H1 (cell line): Measurements from ENCODE around the gene KCTD12. TPM values are rescaled to one million over a fixed set of nuclear protein-coding genes. Genes with fewer than 3 reads are reported as not detected.

ENCODE experiments used
- CTCF ChIA-PET: fragments of 300-600 bp; sonication (Branson Sonifier 250); formaldehyde crosslinking; loops from one replicate; lab custom pipeline; 2021; ENCODE audit not compliant: partially characterized antibody; lab: Charles Lee
- POLR2A ChIA-PET: fragments of 300-600 bp; sonication (Branson Sonifier 250); formaldehyde crosslinking; loops from one replicate; lab custom pipeline; 2021; ENCODE audit warnings: inconsistent platforms; ENCODE audit not compliant: partially characterized antibody; lab: Charles Lee
- DNase-seq, 2 experiments: peaks; one replicate each; pipeline versions ENCODE4 v3.0.0 to v3.0.0-alpha.2; 2010 to 2022; ENCODE audit warnings: low spot score in 2 of 2, low read depth in 1 of 2, mixed read lengths in 1 of 2
- FAIRE-seq: peaks from 2 replicates; lab custom pipeline; 2011; peaks lifted over from hg19 to GRCh38; lab: Jason Lieb, UNC
- H2AFZ ChIP-seq: 2 replicates; pipeline ENCODE4 v1.8.1; 2012; ENCODE audit warnings: low read length, inconsistent platforms
- H2AK5ac ChIP-seq: 2 replicates; pipeline ENCODE4 v1.6.1; 2013; ENCODE audit warnings: low read depth, low read length
- H2BK120ac ChIP-seq: replicated peaks from 2 replicates; pipeline ENCODE3; 2013; ENCODE audit warnings: low read depth, low read length, inconsistent platforms
- H2BK12ac ChIP-seq: 2 replicates; pipeline ENCODE4 v1.6.1; 2013; ENCODE audit warnings: low read depth, low read length
- H2BK15ac ChIP-seq: 2 replicates; pipeline ENCODE4 v1.6.1; 2013; ENCODE audit warnings: low read length
- H2BK20ac ChIP-seq: 2 replicates; pipeline ENCODE4 v1.6.1; 2013; ENCODE audit warnings: low read length
- H2BK5ac ChIP-seq: 2 replicates; pipeline ENCODE4 v1.6.1; 2013; ENCODE audit warnings: low read depth, low read length
- H3K14ac ChIP-seq: 2 replicates; pipeline ENCODE4 v1.6.1; 2013; ENCODE audit warnings: inconsistent platforms; ENCODE audit not compliant: insufficient read length
- H3K18ac ChIP-seq: 2 replicates; pipeline ENCODE4 v1.6.1; 2013; ENCODE audit warnings: low read length; ENCODE audit errors: extremely low read depth
- H3K23ac ChIP-seq: 2 replicates; pipeline ENCODE4 v1.6.1; 2013; ENCODE audit warnings: inconsistent platforms; ENCODE audit not compliant: insufficient read length
- H3K23me2 ChIP-seq: 2 replicates; pipeline ENCODE4 v1.6.1; 2013; ENCODE audit warnings: low read depth, low read length
- H3K27ac ChIP-seq: 2 replicates; pipeline ENCODE4 v1.6.1; 2011; ENCODE audit warnings: low read depth, low read length, inconsistent platforms
- H3K27me3 ChIP-seq, 4 experiments: replicated peaks in 1 of 4; 1 replicate in 1 of 4; 2 replicates in 3 of 4; pipeline versions ENCODE4 v1.6.1 to v1.8.1; 2011 to 2013; ENCODE audit warnings: low read length in 3 of 4, mild to moderate bottlenecking in 3 of 4, inconsistent platforms in 2 of 4, mixed read lengths in 2 of 4, moderate library complexity in 1 of 4; ENCODE audit not compliant: control insufficient read depth in 3 of 4, insufficient read depth in 3 of 4; ENCODE audit errors: extremely low read depth in 1 of 4
- H3K36me3 ChIP-seq, 4 experiments: 2 replicates each; pipeline versions ENCODE4 v1.6.1 to v1.8.1; 2011 to 2013; ENCODE audit warnings: mild to moderate bottlenecking in 4 of 4, low read length in 3 of 4, moderate library complexity in 2 of 4, control low read depth in 1 of 4, inconsistent platforms in 1 of 4; ENCODE audit not compliant: insufficient read depth in 4 of 4, control insufficient read depth in 2 of 4
- H3K4ac ChIP-seq: replicated peaks from 2 replicates; pipeline ENCODE3; 2013; ENCODE audit warnings: low read length, low read depth, mixed read lengths, inconsistent platforms; ENCODE audit not compliant: insufficient read length
- H3K4me1 ChIP-seq, 4 experiments: replicated peaks in 1 of 4; 1 replicate in 1 of 4; 2 replicates in 3 of 4; pipeline versions ENCODE4 v1.6.1 to v1.8.1; 2011 to 2013; ENCODE audit warnings: low read length in 3 of 4, inconsistent platforms in 2 of 4, mixed read lengths in 1 of 4; ENCODE audit not compliant: insufficient read depth in 4 of 4, control insufficient read depth in 3 of 4
- H3K4me2 ChIP-seq, 2 experiments: 2 replicates each; pipeline versions ENCODE4 v1.6.1 to v1.8.1; 2011 to 2013; ENCODE audit warnings: low read depth in 2 of 2, low read length in 2 of 2, control low read depth in 1 of 2, inconsistent platforms in 1 of 2, mild to moderate bottlenecking in 1 of 2; ENCODE audit not compliant: insufficient read depth in 1 of 2
- H3K4me3 ChIP-seq, 4 experiments: fragments of 200-600, 300-600 bp in 1 of 4; sonication (generic), shearing (Covaris generic), sonication (Bioruptor Twin) in 1 of 4; 2 replicates each; pipeline versions ENCODE4 v1.5.1 to v1.8.1; 2011 to 2016; ENCODE audit warnings: low read length in 4 of 4, low read depth in 3 of 4, control low read depth in 2 of 4, inconsistent platforms in 2 of 4, mild to moderate bottlenecking in 2 of 4, mixed read lengths in 1 of 4, moderate library complexity in 1 of 4; ENCODE audit not compliant: insufficient read depth in 2 of 4; ENCODE audit errors: extremely low read depth in 1 of 4
- H3K56ac ChIP-seq: replicated peaks from 2 replicates; pipeline ENCODE3; 2013; ENCODE audit warnings: low read depth, mild to moderate bottlenecking, mixed read lengths, low read length, inconsistent platforms; ENCODE audit not compliant: insufficient read length
- H3K79me1 ChIP-seq: 2 replicates; pipeline ENCODE4 v1.6.1; 2013; ENCODE audit warnings: low read depth, low read length, control low read depth
- H3K79me2 ChIP-seq, 2 experiments: 2 replicates each; pipeline versions ENCODE4 v1.6.1 to v1.8.1; 2012 to 2013; ENCODE audit warnings: low read length in 2 of 2, mild to moderate bottlenecking in 2 of 2, inconsistent platforms in 1 of 2; ENCODE audit not compliant: insufficient read depth in 2 of 2, control insufficient read depth in 1 of 2
- H3K9ac ChIP-seq, 4 experiments: replicated peaks in 1 of 4; 1 replicate in 1 of 4; 2 replicates in 3 of 4; pipeline versions ENCODE4 v1.6.1 to v1.8.1; 2011 to 2013; ENCODE audit warnings: low read depth in 3 of 4, low read length in 3 of 4, control low read depth in 2 of 4, mild to moderate bottlenecking in 2 of 4, moderate library complexity in 2 of 4, inconsistent platforms in 1 of 4; ENCODE audit errors: extremely low read depth in 1 of 4
- H3K9me3 ChIP-seq, 2 experiments: 2 replicates each; pipeline versions ENCODE4 v1.6.1 to v1.8.1; 2012 to 2013; ENCODE audit warnings: mild to moderate bottlenecking in 2 of 2, moderate library complexity in 2 of 2, control low read depth in 1 of 2, inconsistent platforms in 1 of 2, low read depth in 1 of 2, low read length in 1 of 2, mixed read lengths in 1 of 2; ENCODE audit not compliant: insufficient read depth in 2 of 2
- H4K20me1 ChIP-seq, 2 experiments: replicated peaks in 1 of 2; 2 replicates each; pipeline versions ENCODE3 to v1.8.1; 2011 to 2013; ENCODE audit warnings: inconsistent platforms in 2 of 2, low read length in 2 of 2, mild to moderate bottlenecking in 1 of 2; ENCODE audit not compliant: insufficient read depth in 2 of 2, control insufficient read depth in 1 of 2
- H4K5ac ChIP-seq: 2 replicates; pipeline ENCODE4 v1.6.1; 2013; ENCODE audit warnings: low read length, low read depth, mixed read lengths, inconsistent platforms; ENCODE audit not compliant: insufficient read length
- H4K8ac ChIP-seq: 2 replicates; pipeline ENCODE4 v1.8.0; 2013; ENCODE audit warnings: mild to moderate bottlenecking, moderate library complexity, low read length, inconsistent platforms; ENCODE audit not compliant: insufficient read depth; ENCODE audit errors: extremely low read depth
- H4K91ac ChIP-seq: replicated peaks from 2 replicates; pipeline ENCODE3; 2013; ENCODE audit warnings: low read length, mixed read lengths, inconsistent platforms; ENCODE audit not compliant: insufficient read length
- CBX5 ChIP-seq: fragments of 300-800, 300-1000 bp; sonication (generic); IDR thresholded peaks from 2 replicates; pipeline ENCODE4 v1.7.1; 2016; ENCODE audit warnings: antibody characterized with exemption, low read length, low read depth
- CEBPB ChIP-seq: IDR thresholded peaks from 2 replicates; pipeline ENCODE4 v1.6.1; 2012; ENCODE audit warnings: low read depth, low read length
- CHD2 ChIP-seq: IDR thresholded peaks from 2 replicates; pipeline ENCODE4 v1.6.1; 2012; ENCODE audit warnings: low read length, improper control_type of control experiment
- HDAC2 ChIP-seq, 2 experiments: fragments of 300-600 bp in 1 of 2; sonication (generic) in 1 of 2; IDR thresholded peaks; 2 replicates each; pipeline ENCODE4 v1.6.1; 2011 to 2012; ENCODE audit warnings: low read depth in 2 of 2, low read length in 2 of 2, mild to moderate bottlenecking in 2 of 2, moderate library complexity in 2 of 2, borderline replicate concordance in 1 of 2, inconsistent platforms in 1 of 2
- JUN ChIP-seq: IDR thresholded peaks from 2 replicates; pipeline ENCODE4 v1.6.1; 2011; ENCODE audit warnings: low read depth, mild to moderate bottlenecking, improper control_type of control experiment, low read length
- PHF8 ChIP-seq: fragments of 200-600 bp; sonication (generic); conservative IDR thresholded peaks from 2 replicates; pipeline ENCODE4 v1.7.1; 2012; ENCODE audit warnings: low read depth, mild to moderate bottlenecking, inconsistent platforms, low read length, moderate library complexity
- POLR2A ChIP-seq, 2 experiments: IDR thresholded peaks; 1 replicate in 1 of 2; 2 replicates in 1 of 2; pipeline ENCODE4 v1.6.1; 2011; ENCODE audit warnings: low read depth in 2 of 2, low read length in 2 of 2, mild to moderate bottlenecking in 2 of 2; ENCODE audit errors: control extremely low read depth in 1 of 2
- POU5F1 ChIP-seq: IDR thresholded peaks from 2 replicates; pipeline ENCODE4 v1.6.1; 2011; ENCODE audit warnings: low read depth, mild to moderate bottlenecking, low read length, moderate library complexity
- SIX5 ChIP-seq: IDR thresholded peaks from 2 replicates; pipeline ENCODE4 v1.6.1; 2011; ENCODE audit warnings: mild to moderate bottlenecking, low read depth, low read length
- SP2 ChIP-seq: IDR thresholded peaks from 2 replicates; pipeline ENCODE4 v1.6.1; 2012; ENCODE audit warnings: mild to moderate bottlenecking, low read length, inconsistent platforms
- SUZ12 ChIP-seq: fragments of 200-600 bp; sonication (generic); IDR thresholded peaks from 2 replicates; pipeline ENCODE4 v1.6.1; 2012; ENCODE audit warnings: mild to moderate bottlenecking, inconsistent platforms, low read length, moderate library complexity, mixed read lengths
- TAF7 ChIP-seq: optimal IDR thresholded peaks from 2 replicates; pipeline ENCODE3; 2011; ENCODE audit warnings: low read depth, mild to moderate bottlenecking, inconsistent platforms, low read length, moderate library complexity, borderline replicate concordance
- TCF12 ChIP-seq: IDR thresholded peaks from 2 replicates; pipeline ENCODE4 v1.6.1; 2011; ENCODE audit warnings: low read depth, mild to moderate bottlenecking, low read length
- WGBS, 2 experiments: shearing (Covaris generic) in 1 of 2; methylation state at CpG; one replicate each; pipeline versions ENCODE4 v1.1.6 to v1.1.7; 2013 to 2015; ENCODE audit warnings: low lambda C conversion rate in 2 of 2, mixed read lengths in 2 of 2, inconsistent platforms in 1 of 2, low coverage in 1 of 2, missing lambda C conversion rate in 1 of 2; ENCODE audit not compliant: insufficient replicate concordance in 2 of 2, insufficient coverage in 1 of 2, insufficient read length in 1 of 2; ENCODE audit errors: extremely low coverage in 1 of 2, missing lambda C conversion rate in 1 of 2; 5-methylcytosine and 5-hydroxymethylcytosine counted together
- polyA plus RNA-seq, 7 experiments: library from polyadenylated mRNA; depleted of rRNA in 3 of 7; stranded (reverse) in 5 of 7; unstranded in 2 of 7; fragments of >200 nt in 5 of 7; fragments of 200-250 nt in 2 of 7; gene quantifications; 1 replicate in 5 of 7; 2 replicates in 1 of 7; 4 replicates in 1 of 7; pipeline versions ENCODE4 v1.2.1 to v1.2.3, GENCODE V29; 2011 to 2013; ENCODE audit warnings: missing spikeins in 2 of 7, mixed read lengths in 2 of 7
- total RNA-seq: library from RNA; stranded (reverse); fragmentation: NEBNext Ultra II Directional; extraction: Animal tissue kit (Norgen Biotek cat#: 25700); gene quantifications from 2 replicates; pipeline ENCODE4 v1.2.1, GENCODE V29; 2021
- TF ChIP-seq, protein P1 (sequence below): IDR thresholded peaks from 2 replicates; pipeline ENCODE4 v1.6.1; 2012; ENCODE audit warnings: inconsistent platforms
- TF ChIP-seq, protein P2 (sequence below): IDR thresholded peaks from 2 replicates; pipeline ENCODE4 v1.6.1; 2012; ENCODE audit warnings: inconsistent platforms

The KCTD12 gene
- total and polyA plus RNA-seq, 2 of the 8 experiments (the other 6 are each of a cell fraction or from before 2014, with no cell fraction given): 2.5 to 9.6 TPM

DNA sequence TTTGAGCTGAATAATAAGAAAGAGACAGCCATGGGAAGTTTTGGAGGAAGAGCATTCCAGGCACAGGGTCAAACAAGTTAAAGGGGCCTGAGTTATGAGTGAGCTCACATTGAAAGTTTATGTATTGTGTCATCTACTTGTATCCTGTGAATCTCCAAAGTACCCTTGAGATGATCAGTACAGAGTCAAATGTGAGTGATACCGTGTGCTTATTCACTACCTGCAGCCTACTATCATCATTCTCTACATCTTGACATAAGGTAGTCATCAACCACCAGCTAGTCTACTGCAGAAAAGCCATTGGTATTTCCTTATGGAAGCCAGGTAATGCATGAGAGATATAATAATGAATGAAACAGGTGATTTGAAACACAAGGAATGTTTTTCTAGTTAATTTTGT is 3.0 kb upstream of the KCTD12 start:
- Histone ChIP-seq H3K27ac (no peak overlapping the region), H3K4me3 (no peak overlapping the region), H3K4ac (no peak overlapping the region), H2AK5ac (no peak overlapping the region), H2BK15ac (no peak overlapping the region), H3K23ac (no peak overlapping the region), H3K9me3 (no peaks in the 10 kb centered on the region), H3K36me3 (no peaks in the 10 kb centered on the region), H3K27me3 (peaks cover 10 to 41% (median 37%) of the 10 kb centered on the region in 4 experiments), H3K9ac (no peak overlapping the region), H3K18ac (no peak overlapping the region), H3K56ac (no peak overlapping the region), H2AFZ (no peak overlapping the region), H4K20me1 (no peaks in the 10 kb centered on the region), H3K14ac (no peak overlapping the region), H2BK5ac (no peak overlapping the region), H3K23me2 (peaks cover 19% of the 10 kb centered on the region; the same call in 1 of the 2 replicates), H3K79me2 (no peaks in the 10 kb centered on the region), H2BK20ac (no peak overlapping the region), H2BK120ac (no peak overlapping the region), H3K4me2 (no peak overlapping the region), H4K8ac (no peak overlapping the region), H4K91ac (no peak overlapping the region), H4K5ac (no peak overlapping the region), H3K4me1 (peaks cover 0 to 5% (median 4%) of the 10 kb centered on the region in 4 experiments), H2BK12ac (no peak overlapping the region), H3K79me1 (no peaks in the 10 kb centered on the region)
- ChIA-PET POLR2A (no interaction called here), CTCF (interaction anchor here (0.6 to 1.5 kb wide), 6 partner anchors 9 to 1202 kb away, joined by 3 to 5 read pairs (median 4); no protein-coding TSS in a partner anchor)
- WGBS, 2 experiments: 76% methylated on average over 1 of the region's 1 CpG; no CpG with 5 or more reads in 1 of the 2 experiments
- no peak for DNase-seq
- FAIRE-seq: no peak
- TF ChIP-seq HDAC2 (IDR thresholded peaks at IDR 0.05; ENCODE audit: borderline replicate concordance in 1 of 2, low read depth in 2 of 2, low read length in 2 of 2) (no peak), SIX5 (no peak), CHD2 (no peak), TCF12 (no peak), CBX5 (no peak), TAF7 (no peak), CEBPB (no peak), SP2 (no peak), PHF8 (no peak), POU5F1 (no peak), SUZ12 (no peak), POLR2A (IDR thresholded peaks at IDR 0.05; ENCODE audit: control extremely low read depth in 1 of 2, low read depth in 2 of 2, low read length in 2 of 2) (no peak), JUN (no peak)
- TF ChIP-seq, protein P1, sequence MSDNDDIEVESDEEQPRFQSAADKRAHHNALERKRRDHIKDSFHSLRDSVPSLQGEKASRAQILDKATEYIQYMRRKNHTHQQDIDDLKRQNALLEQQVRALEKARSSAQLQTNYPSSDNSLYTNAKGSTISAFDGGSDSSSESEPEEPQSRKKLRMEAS: no peak
- TF ChIP-seq, protein P2, sequence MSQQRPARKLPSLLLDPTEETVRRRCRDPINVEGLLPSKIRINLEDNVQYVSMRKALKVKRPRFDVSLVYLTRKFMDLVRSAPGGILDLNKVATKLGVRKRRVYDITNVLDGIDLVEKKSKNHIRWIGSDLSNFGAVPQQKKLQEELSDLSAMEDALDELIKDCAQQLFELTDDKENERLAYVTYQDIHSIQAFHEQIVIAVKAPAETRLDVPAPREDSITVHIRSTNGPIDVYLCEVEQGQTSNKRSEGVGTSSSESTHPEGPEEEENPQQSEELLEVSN: no peak
